ENCODE data around the gene MS4A6A.

MS4A6A gene

GRCh38 chr11:60127311-60127811, 55.5 kb downstream of the MS4A6A start:
- DNase-seq, result no peak

DNA sequence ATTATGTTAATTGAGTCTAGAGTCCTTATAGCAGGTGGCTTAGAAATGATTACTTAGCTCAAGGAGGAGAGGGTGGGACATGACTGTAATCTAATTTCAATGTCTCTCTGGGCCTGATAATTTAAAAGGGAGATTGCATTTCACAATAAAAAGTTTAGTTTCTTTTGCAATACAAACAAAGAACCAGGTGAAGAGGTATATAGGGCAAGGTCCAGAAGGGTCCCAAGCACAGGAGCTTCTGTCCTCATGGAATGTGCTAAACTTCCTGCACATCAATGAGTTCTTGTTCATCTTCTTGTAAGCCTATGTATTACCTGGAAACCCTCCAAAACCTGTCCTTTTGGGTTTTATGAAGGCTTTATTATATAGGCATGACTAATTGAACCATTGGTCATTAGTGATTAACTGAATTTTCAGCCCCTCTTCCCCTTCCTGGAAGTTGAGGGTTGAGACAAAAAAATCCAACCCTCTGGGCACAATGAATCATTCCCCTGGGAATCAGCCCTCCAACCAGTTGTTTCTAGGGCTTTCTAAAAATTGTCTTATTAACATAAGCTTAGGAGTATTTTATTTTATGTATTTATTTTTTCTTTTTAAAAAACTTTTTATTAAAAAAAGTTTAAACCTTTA, 56.8 kb downstream of the MS4A6A start:
- no peak for DNase-seq

GRCh38 chr11:60124802-60125432, 58.0 kb downstream of the MS4A6A start:
- no peak for DNase-seq
